Measurements from ENCODE around the gene SPRED2.

DNA sequence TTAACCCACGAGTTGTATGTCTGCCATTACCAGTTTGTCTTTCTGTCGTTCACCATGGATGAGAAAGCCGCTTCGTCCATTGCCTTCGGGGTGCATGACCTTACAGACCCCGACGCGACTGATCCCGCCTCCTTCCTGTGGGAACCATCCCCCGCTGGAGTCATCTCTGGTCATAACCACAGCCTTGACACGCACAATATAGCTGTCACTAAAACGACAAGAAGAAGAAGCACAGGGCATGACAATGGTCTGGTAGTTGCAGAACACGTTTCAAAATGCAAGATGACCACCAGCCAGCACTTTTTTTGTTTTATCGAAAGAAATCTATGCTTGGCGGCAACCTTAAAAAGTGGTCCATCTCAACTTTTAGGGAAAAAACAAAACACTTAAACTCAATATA lies 87.7 kb downstream of the SPRED2 start:
- TF ChIP-seq, protein P1, sequence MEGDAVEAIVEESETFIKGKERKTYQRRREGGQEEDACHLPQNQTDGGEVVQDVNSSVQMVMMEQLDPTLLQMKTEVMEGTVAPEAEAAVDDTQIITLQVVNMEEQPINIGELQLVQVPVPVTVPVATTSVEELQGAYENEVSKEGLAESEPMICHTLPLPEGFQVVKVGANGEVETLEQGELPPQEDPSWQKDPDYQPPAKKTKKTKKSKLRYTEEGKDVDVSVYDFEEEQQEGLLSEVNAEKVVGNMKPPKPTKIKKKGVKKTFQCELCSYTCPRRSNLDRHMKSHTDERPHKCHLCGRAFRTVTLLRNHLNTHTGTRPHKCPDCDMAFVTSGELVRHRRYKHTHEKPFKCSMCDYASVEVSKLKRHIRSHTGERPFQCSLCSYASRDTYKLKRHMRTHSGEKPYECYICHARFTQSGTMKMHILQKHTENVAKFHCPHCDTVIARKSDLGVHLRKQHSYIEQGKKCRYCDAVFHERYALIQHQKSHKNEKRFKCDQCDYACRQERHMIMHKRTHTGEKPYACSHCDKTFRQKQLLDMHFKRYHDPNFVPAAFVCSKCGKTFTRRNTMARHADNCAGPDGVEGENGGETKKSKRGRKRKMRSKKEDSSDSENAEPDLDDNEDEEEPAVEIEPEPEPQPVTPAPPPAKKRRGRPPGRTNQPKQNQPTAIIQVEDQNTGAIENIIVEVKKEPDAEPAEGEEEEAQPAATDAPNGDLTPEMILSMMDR (IDR thresholded peaks at IDR 0.05; ENCODE audit: borderline replicate concordance, extremely low read depth, low read length, poor library complexity, severe bottlenecking), result no peak
- TF ChIP-seq EZH2 (IDR thresholded peaks at IDR 0.05; ENCODE audit: borderline replicate concordance, low read depth, low read length, severe bottlenecking), result no peak

Measured in DND-41 (cell line).